Smooth muscle cell of the brain vasculature (primary cell): ENCODE results near the gene MACROH2A2.
"Not testable (repeated sequence)": the region's sequence is repeated elsewhere in the genome, so short reads cannot be mapped to it uniquely, and the experiment has no call there.

Source experiments
- DNase-seq: peaks from one replicate; pipeline ENCODE4 v3.0.0-alpha.2; 2012; ENCODE audit warnings: low read depth, low spot score

Gene MACROH2A2

GRCh38 chr10:70067586-70067985, 14.9 kb downstream of the MACROH2A2 start:
- DNase-seq = no peak

- no peak for DNase-seq
Measured at GRCh38 chr10:70068925-70069324, 16.3 kb downstream of the MACROH2A2 start.

- DNase-seq = no peak
Measured at GRCh38 chr10:70069346-70069745, 16.7 kb downstream of the MACROH2A2 start.

- no peak for DNase-seq
Measured at GRCh38 chr10:70070834-70071233, 18.2 kb downstream of the MACROH2A2 start.

GRCh38 chr10:70074165-70074564, 21.5 kb downstream of the MACROH2A2 start:
- DNase-seq = no peak

GRCh38 chr10:70074971-70075370, 22.3 kb downstream of the MACROH2A2 start:
- DNase-seq = no peak

GRCh38 chr10:70078329-70078728, 25.7 kb downstream of the MACROH2A2 start:
- DNase-seq = no peak

GRCh38 chr10:70078937-70079336, 26.3 kb downstream of the MACROH2A2 start:
- no peak for DNase-seq

- DNase-seq = not testable (repeated sequence)
Measured at GRCh38 chr10:70080789-70081188, 28.1 kb downstream of the MACROH2A2 start.

GRCh38 chr10:70084189-70084588, 31.5 kb downstream of the MACROH2A2 start:
- DNase-seq = no peak

- no peak for DNase-seq
Measured at GRCh38 chr10:70085975-70086613, 33.4 kb downstream of the MACROH2A2 start.

GRCh38 chr10:70087616-70088307, 35.1 kb downstream of the MACROH2A2 start:
- no peak for DNase-seq

GRCh38 chr10:70088308-70088698, 35.7 kb downstream of the MACROH2A2 start:
- DNase-seq = no peak

- no peak for DNase-seq
Measured at GRCh38 chr10:70090013-70090412, 37.4 kb downstream of the MACROH2A2 start.

- no peak for DNase-seq
Measured at GRCh38 chr10:70090951-70091350, 38.3 kb downstream of the MACROH2A2 start.

GRCh38 chr10:70092389-70092718, 39.7 kb downstream of the MACROH2A2 start:
- no peak for DNase-seq

GRCh38 chr10:70093335-70093944, 40.8 kb downstream of the MACROH2A2 start:
- DNase-seq = no peak

GRCh38 chr10:70094250-70094649, 41.6 kb downstream of the MACROH2A2 start:
- DNase-seq = no peak

GRCh38 chr10:70096016-70096704, 43.5 kb downstream of the MACROH2A2 start:
- DNase-seq = no peak

GRCh38 chr10:70096705-70097420, 44.2 kb downstream of the MACROH2A2 start:
- DNase-seq = no peak

GRCh38 chr10:70097459-70097858, 44.8 kb downstream of the MACROH2A2 start:
- no peak for DNase-seq

- DNase-seq = no peak
Measured at GRCh38 chr10:70098271-70098670, 45.6 kb downstream of the MACROH2A2 start.
